ENCODE measurements around the gene OR5B21. TPM values are rescaled to one million over a fixed set of nuclear protein-coding genes. Genes with fewer than 3 reads are reported as not detected.
A peak's percentile ranks its signal among the peaks of the same experiment; 100 is the strongest.

The OR5B21 gene
- total and polyA plus RNA-seq, 10 of the 15 experiments (the other 5 are each of a cell fraction or from before 2014, with no cell fraction given) = 0.22 to 0.41 (median 0.22) TPM; not detected in 7

GRCh38 chr11:58506935-58507334 is 970 bp downstream of the OR5B21 start (continued):
- TF ChIP-seq CUX1 (IDR thresholded peaks at IDR 0.05; ENCODE audit: insufficient replicate concordance, low read depth, low read length) (no peak), ZNF622 (IDR thresholded peaks at IDR 0.05) (no peak), POLR2A (IDR thresholded peaks at IDR 0.05; ENCODE audit: low read depth, low read length) (no peak)

- Histone ChIP-seq H3K4me2 (ENCODE audit: control insufficient read depth, insufficient read depth) (no peak overlapping the region), H3K4me1 (ENCODE audit: control insufficient read depth, insufficient read depth, low read length) (peaks cover 6% of the 10 kb centered on the region; the same call in 1 of the 2 replicates), H3K36me3 (ENCODE audit: control insufficient read depth in 2 of 2, insufficient read depth in 2 of 2, low read length in 1 of 2) (no peaks in the 10 kb centered on the region), H4K20me1 (ENCODE audit: control insufficient read depth, insufficient read depth) (no peaks in the 10 kb centered on the region), H3K27me3 (replicated peaks in 1 of 2; ENCODE audit: control insufficient read depth in 2 of 2, insufficient read depth in 2 of 2, low read length in 1 of 2) (no peaks in the 10 kb centered on the region), H3K4me3 (no peak overlapping the region), H3K9me3 (replicated peaks; ENCODE audit: control insufficient read depth, insufficient read depth, low read length) (no peaks in the 10 kb centered on the region), H2AFZ (ENCODE audit: control insufficient read depth, low read depth, low read length) (no peak overlapping the region), H3K9ac (ENCODE audit: control insufficient read depth, insufficient read depth, low read length) (no peak overlapping the region), H3K79me2 (ENCODE audit: control insufficient read depth, insufficient read depth, low read length) (no peaks in the 10 kb centered on the region), H3K27ac (ENCODE audit: control insufficient read depth, insufficient read depth) (no peak overlapping the region)
- FAIRE-seq (no peak), ATAC-seq (peak; percentile 42), DNase-seq (ENCODE audit: low read depth, low spot score) (no peak)
- ChIA-PET RAD21 (ENCODE audit: unreplicated experiment) (interaction anchor here (0.9 to 4.2 kb wide), 5 partner anchors 11 to 704 kb away, joined by 3 to 41 read pairs (median 3); no protein-coding TSS in a partner anchor), SMC1A (ENCODE audit: uncharacterized antibody, unreplicated experiment) (interaction anchor here (0.5 to 8.8 kb wide), 9 partner anchors 10 to 1683 kb away, joined by 3 to 98 read pairs (median 4); no protein-coding TSS in a partner anchor), POLR2A (interaction anchor here (1.9 kb wide), 1 partner anchor 11 kb away, joined by 8 read pairs; no protein-coding TSS in a partner anchor), CTCF (interaction anchor here (1.2 to 11.7 kb wide), 8 partner anchors 7 to 864 kb away, joined by 3 to 88 read pairs (median 8); no protein-coding TSS in a partner anchor)
- 96% methylated on average over 4 of the region's 4 CpGs for WGBS (ENCODE audit: insufficient coverage, insufficient replicate concordance, low lambda C conversion rate, missing lambda C conversion rate)
- in situ Hi-C loops (cut with MboI) (loop anchor here (25.0 kb wide), 2 partner anchors 694 to 1169 kb away; partner anchors contain the start of genes P2RX3 and SSRP1), intact Hi-C loops (cut with micrococcal nuclease; ENCODE audit: unreplicated experiment) (loop anchor here (2.0 to 10.0 kb wide), 2 partner anchors 19 to 1161 kb away; no protein-coding TSS in a partner anchor)
- BruUV-seq (replicated peaks) = no TSS peak
- TF ChIP-seq NR2C2 (IDR thresholded peaks at IDR 0.05; ENCODE audit: borderline replicate concordance, control insufficient read depth, insufficient read length, low read depth) (no peak), ZNF24 (IDR thresholded peaks at IDR 0.05) (no peak), RFX5 (IDR thresholded peaks at IDR 0.05; ENCODE audit: low read depth, low read length) (no peak), SMAD5 (IDR thresholded peaks at IDR 0.05; ENCODE audit: low read depth) (no peak), BACH1 (IDR thresholded peaks at IDR 0.05; ENCODE audit: borderline replicate concordance) (no peak), SUPT20H (IDR thresholded peaks at IDR 0.05; ENCODE audit: borderline replicate concordance, control insufficient read depth, low read depth, low read length) (no peak), EP300 (IDR thresholded peaks at IDR 0.05; ENCODE audit: borderline replicate concordance in 1 of 2, control insufficient read depth in 1 of 2, low read depth in 2 of 2, low read length in 2 of 2) (peak; percentile 47 to 53; a peak in 1 of 4 replicates), NFYA (IDR thresholded peaks at IDR 0.05; ENCODE audit: borderline replicate concordance, low read depth, low read length) (no peak), SIN3A (IDR thresholded peaks at IDR 0.05; ENCODE audit: low read depth, low read length) (no peak), SIX5 (IDR thresholded peaks at IDR 0.05; ENCODE audit: low read depth, low read length, severe bottlenecking) (no peak), MTA2 (IDR thresholded peaks at IDR 0.05; ENCODE audit: low read depth) (peak; percentile 85), IKZF1 (conservative IDR thresholded peaks at IDR 0.05) (peak; percentile 50; the same call in 1 of the 2 replicates), CTCF (IDR thresholded peaks at IDR 0.05 in 2 of 3, conservative IDR thresholded peaks at IDR 0.05 in 1 of 3; ENCODE audit: control insufficient read depth in 2 of 3, extremely low read depth in 1 of 3, insufficient read depth in 1 of 3, low read depth in 3 of 3, low read length in 3 of 3) (no peak)
These were observed 2.1 kb downstream of the OR5B21 start for GRCh38 chr11:58505849-58506248.
